MM.1S (cell line): Measurements from ENCODE around the gene PRADC1.
"Not testable (repeated sequence)": the region's sequence is repeated elsewhere in the genome, so short reads cannot be mapped to it uniquely, and the experiment has no call there.

Experiments used
- CTCF ChIP-seq: fragments of 300-600 bp; sonication (generic); IDR thresholded peaks from 2 replicates; pipeline ENCODE4 v1.5.1; 2016; ENCODE audit warnings: antibody characterized with exemption, low read length, mixed read lengths
- EZH2 ChIP-seq: fragments of 300-600 bp; sonication (generic); optimal IDR thresholded peaks from 2 replicates; pipeline ENCODE3; 2017; ENCODE audit warnings: low read depth, mild to moderate bottlenecking, antibody characterized with exemption, low read length, mixed read lengths
- EZH2phosphoT487 ChIP-seq: fragments of 300-600 bp; sonication (generic); IDR thresholded peaks from 2 replicates; pipeline ENCODE4 v1.6.1; 2018; ENCODE audit warnings: antibody characterized with exemption, low read length

GRCh38 chr2:73262691-73263429, 29.8 kb upstream of the PRADC1 start:
- TF ChIP-seq CTCF, EZH2phosphoT487, EZH2: not testable (repeated sequence)
